ENCODE results near the gene UBE3D.

DNA sequence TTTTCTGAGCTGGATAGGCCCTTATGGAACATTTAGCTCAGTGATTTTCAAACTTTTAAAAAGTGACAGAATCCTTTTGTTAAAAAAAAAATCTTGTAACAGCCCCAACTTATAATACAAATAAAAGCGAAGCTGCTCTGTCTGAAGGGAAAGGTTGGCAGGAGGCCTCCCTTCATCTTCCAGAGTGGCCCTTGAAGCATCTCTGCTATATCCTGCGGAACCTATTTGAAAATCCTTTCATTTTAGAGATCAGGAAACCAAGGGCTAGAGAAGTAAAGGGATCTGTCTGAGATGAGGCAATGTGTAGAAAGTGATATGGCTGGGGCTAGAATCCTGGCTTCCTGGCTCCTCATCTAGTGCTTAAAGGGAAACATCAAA, 107.8 kb downstream of the UBE3D start:
- TF ChIP-seq, protein P1, sequence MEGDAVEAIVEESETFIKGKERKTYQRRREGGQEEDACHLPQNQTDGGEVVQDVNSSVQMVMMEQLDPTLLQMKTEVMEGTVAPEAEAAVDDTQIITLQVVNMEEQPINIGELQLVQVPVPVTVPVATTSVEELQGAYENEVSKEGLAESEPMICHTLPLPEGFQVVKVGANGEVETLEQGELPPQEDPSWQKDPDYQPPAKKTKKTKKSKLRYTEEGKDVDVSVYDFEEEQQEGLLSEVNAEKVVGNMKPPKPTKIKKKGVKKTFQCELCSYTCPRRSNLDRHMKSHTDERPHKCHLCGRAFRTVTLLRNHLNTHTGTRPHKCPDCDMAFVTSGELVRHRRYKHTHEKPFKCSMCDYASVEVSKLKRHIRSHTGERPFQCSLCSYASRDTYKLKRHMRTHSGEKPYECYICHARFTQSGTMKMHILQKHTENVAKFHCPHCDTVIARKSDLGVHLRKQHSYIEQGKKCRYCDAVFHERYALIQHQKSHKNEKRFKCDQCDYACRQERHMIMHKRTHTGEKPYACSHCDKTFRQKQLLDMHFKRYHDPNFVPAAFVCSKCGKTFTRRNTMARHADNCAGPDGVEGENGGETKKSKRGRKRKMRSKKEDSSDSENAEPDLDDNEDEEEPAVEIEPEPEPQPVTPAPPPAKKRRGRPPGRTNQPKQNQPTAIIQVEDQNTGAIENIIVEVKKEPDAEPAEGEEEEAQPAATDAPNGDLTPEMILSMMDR (conservative IDR thresholded peaks at IDR 0.05; ENCODE audit: low read depth, low read length): no peak
- no peak for TF ChIP-seq EZH2 (IDR thresholded peaks at IDR 0.05; ENCODE audit: borderline replicate concordance, low read depth, low read length, poor library complexity, severe bottlenecking)
